ENCODE measurements around the gene ARID2. TPM values are rescaled to one million over a fixed set of nuclear protein-coding genes. Genes with fewer than 3 reads are reported as not detected.

ARID2 gene
- total RNA-seq, 6 experiments from 2014 or later: 6.2 to 11.8 (median 9.1) TPM

DNA sequence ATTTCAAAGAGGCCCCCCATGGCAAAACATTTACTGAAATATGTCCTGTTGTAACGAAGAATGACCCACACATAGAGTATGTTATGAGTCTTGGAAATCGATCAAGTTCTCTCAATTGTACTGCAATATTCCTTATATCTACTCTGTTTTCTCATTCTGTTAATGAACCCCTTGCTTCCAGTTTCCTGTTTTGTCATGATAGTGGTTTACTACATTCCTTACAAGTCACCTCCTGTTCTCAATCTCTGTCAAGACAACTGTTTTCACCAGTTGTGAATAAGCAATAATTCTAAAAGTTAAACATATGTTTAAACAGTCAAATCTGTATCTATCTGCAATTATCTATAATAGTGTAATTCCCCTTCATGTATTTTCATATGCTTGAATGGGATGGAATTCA lies 16.4 kb upstream of the ARID2 start:
- no peaks in the 10 kb centered on the region for H3K36me3 ChIP-seq
- intact Hi-C loops (cut with DNase I): no loop called here
- H3K4me1 ChIP-seq: peaks cover 0 to 12% (median 0%) of the 10 kb centered on the region in 4 donors
- H3K27ac ChIP-seq: no peak overlapping the region
- no peak overlapping the region for H3K4me3 ChIP-seq
- TF ChIP-seq POLR2A (IDR thresholded peaks at IDR 0.05): no peak
- TF ChIP-seq, protein P1, sequence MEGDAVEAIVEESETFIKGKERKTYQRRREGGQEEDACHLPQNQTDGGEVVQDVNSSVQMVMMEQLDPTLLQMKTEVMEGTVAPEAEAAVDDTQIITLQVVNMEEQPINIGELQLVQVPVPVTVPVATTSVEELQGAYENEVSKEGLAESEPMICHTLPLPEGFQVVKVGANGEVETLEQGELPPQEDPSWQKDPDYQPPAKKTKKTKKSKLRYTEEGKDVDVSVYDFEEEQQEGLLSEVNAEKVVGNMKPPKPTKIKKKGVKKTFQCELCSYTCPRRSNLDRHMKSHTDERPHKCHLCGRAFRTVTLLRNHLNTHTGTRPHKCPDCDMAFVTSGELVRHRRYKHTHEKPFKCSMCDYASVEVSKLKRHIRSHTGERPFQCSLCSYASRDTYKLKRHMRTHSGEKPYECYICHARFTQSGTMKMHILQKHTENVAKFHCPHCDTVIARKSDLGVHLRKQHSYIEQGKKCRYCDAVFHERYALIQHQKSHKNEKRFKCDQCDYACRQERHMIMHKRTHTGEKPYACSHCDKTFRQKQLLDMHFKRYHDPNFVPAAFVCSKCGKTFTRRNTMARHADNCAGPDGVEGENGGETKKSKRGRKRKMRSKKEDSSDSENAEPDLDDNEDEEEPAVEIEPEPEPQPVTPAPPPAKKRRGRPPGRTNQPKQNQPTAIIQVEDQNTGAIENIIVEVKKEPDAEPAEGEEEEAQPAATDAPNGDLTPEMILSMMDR (IDR thresholded peaks at IDR 0.05): no peak
- DNase-seq (no peak), ATAC-seq (no peak)
- WGBS (ENCODE audit: insufficient coverage, low coverage, low lambda C conversion rate, missing lambda C conversion rate): 83% methylated on average over 2 of the region's 2 CpGs
- no peaks in the 10 kb centered on the region for H3K27me3 ChIP-seq
- H3K9me3 ChIP-seq: no peaks in the 10 kb centered on the region

DNA sequence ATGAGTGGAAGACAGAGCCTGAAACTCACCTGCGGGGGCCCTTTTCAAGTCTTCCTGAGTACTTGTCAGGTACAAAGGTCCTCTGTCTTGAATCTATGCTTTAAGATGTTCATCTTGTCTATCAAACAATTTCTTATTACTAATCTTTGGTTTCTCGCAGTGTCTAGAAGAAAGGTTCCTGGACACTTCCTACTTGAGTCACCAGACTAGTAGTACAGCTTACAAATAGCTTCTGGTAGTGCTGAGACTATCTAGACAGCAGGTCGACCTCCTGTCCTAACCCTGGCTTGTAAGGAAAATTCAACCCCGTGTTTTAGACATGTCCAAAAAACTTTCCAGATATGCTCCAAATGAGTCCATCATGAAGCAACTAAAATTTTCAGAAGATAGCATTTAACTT lies 11.2 kb upstream of the ARID2 start:
- H3K27me3 ChIP-seq: no peaks in the 10 kb centered on the region
- no peak overlapping the region for H3K27ac ChIP-seq
- ATAC-seq (no peak), DNase-seq (no peak)
- intact Hi-C loops (cut with DNase I): no loop called here
- TF ChIP-seq, protein P1 (IDR thresholded peaks at IDR 0.05): no peak
- TF ChIP-seq POLR2A (IDR thresholded peaks at IDR 0.05): no peak
- H3K9me3 ChIP-seq: no peaks in the 10 kb centered on the region
- H3K36me3 ChIP-seq: no peaks in the 10 kb centered on the region
- 94% methylated on average over 4 of the region's 4 CpGs for WGBS (ENCODE audit: insufficient coverage, low coverage, low lambda C conversion rate, missing lambda C conversion rate)
- no peak overlapping the region for H3K4me3 ChIP-seq
- no peaks in the 10 kb centered on the region for H3K4me1 ChIP-seq

DNA sequence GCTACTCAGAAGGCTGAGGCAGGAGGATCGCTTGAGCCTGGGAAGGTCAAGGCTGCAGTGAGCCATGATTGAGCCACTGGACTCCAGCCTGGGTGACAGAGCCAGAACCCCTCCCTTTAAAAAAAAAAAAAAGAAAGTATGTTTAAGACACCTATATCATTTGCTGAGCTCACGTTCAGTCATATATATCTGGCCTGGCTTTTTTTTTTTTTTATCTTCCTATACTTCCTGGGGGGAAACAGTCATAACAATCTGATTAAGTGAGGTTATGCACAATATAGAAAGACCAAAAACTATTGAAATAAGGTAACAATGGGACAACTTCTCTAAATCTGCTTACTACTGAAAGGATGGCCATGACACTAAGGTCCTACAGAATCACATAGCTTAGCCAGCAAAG lies 9.4 kb upstream of the ARID2 start:
- Histone ChIP-seq H3K9me3 (no peaks in the 10 kb centered on the region), H3K27me3 (no peaks in the 10 kb centered on the region), H3K4me3 (no peak overlapping the region), H3K36me3 (no peaks in the 10 kb centered on the region), H3K4me1 (peaks cover 0 to 12% (median 6%) of the 10 kb centered on the region in 4 donors), H3K27ac (no peak overlapping the region)
- WGBS (ENCODE audit: insufficient coverage, low coverage, low lambda C conversion rate, missing lambda C conversion rate): 96% methylated on average over 2 of the region's 2 CpGs
- no peak for DNase-seq
- no peak for ATAC-seq
- TF ChIP-seq, protein P1 (IDR thresholded peaks at IDR 0.05): no peak
- no peak for TF ChIP-seq POLR2A (IDR thresholded peaks at IDR 0.05)
- intact Hi-C loops (cut with DNase I): loop anchor here in 1 of 2 donors (10.0 kb wide), 1 partner anchor 175 kb away; no protein-coding TSS in a partner anchor

DNA sequence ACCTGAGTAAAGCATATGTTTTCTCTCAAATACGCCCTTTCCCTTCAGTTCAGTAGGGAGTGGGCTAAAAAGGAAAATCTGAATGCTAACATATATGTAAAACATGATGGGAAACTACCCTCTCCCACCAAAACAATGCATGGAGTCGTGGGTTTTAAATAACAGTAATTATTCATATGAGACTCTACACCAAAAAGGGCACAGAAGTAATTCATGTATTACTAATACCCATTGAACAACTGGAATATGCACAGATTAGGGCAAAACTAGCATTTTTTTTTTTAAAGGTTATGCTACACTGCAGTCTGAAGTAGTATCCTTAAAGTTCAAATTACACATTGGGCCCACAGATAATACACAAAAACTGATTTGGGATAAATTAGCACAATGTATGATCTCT lies 8.1 kb upstream of the ARID2 start:
- no peak for TF ChIP-seq POLR2A (IDR thresholded peaks at IDR 0.05)
- TF ChIP-seq, protein P1 (IDR thresholded peaks at IDR 0.05): no peak
- intact Hi-C loops (cut with DNase I): loop anchor here in 1 of 2 donors (10.0 kb wide), 1 partner anchor 177 kb away; no protein-coding TSS in a partner anchor
- ATAC-seq (no peak), DNase-seq (no peak)
- Histone ChIP-seq H3K4me3 (no peak overlapping the region), H3K27me3 (no peaks in the 10 kb centered on the region), H3K9me3 (no peaks in the 10 kb centered on the region), H3K4me1 (peaks cover 0 to 18% (median 8%) of the 10 kb centered on the region in 4 donors), H3K27ac (no peak overlapping the region), H3K36me3 (no peaks in the 10 kb centered on the region)
- 100% methylated on average over 2 of the region's 2 CpGs for WGBS (ENCODE audit: insufficient coverage, low coverage, low lambda C conversion rate, missing lambda C conversion rate)

DNA sequence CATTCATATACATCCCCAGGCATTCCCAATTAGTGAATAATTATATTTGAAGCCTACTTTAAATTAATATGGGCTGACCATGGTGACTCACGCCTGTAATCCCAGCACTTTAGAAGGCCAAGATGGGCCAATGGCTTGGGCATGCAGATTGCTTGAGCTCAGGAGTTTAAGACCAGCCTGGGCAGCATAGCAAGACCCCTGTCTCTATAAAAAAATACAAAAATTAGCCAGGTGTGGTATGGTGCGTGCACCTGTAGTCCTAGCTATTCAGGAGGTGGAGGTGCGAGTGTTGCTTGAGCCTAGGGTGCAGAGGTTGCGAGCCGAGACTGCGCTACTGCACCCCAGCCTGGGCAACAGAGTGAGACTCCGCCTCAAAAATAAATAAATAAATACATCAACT lies 7.6 kb upstream of the ARID2 start:
- H3K4me3 ChIP-seq: no peak overlapping the region
- TF ChIP-seq, protein P1 (IDR thresholded peaks at IDR 0.05): no peak
- TF ChIP-seq POLR2A (IDR thresholded peaks at IDR 0.05): no peak
- H3K27ac ChIP-seq: no peak overlapping the region
- H3K4me1 ChIP-seq: peaks cover 0 to 18% (median 8%) of the 10 kb centered on the region in 4 donors
- 100% methylated on average over 6 of the region's 7 CpGs for WGBS (ENCODE audit: insufficient coverage, low coverage, low lambda C conversion rate, missing lambda C conversion rate)
- intact Hi-C loops (cut with DNase I): loop anchor here in 1 of 2 donors (10.0 kb wide), 1 partner anchor 177 kb away; no protein-coding TSS in a partner anchor
- ATAC-seq (no peak), DNase-seq (no peak)
- no peaks in the 10 kb centered on the region for H3K9me3 ChIP-seq
- no peaks in the 10 kb centered on the region for H3K27me3 ChIP-seq
- no peaks in the 10 kb centered on the region for H3K36me3 ChIP-seq

All from right lobe of liver (tissue), 6 donors.